HG03064 (cell line): Measurements from ENCODE around the gene NOP9.
A peak's percentile ranks its signal among the peaks of the same experiment; 100 is the strongest.

Source experiments
- ATAC-seq: cut with Tn5 transposase; IDR thresholded peaks from one replicate; pipeline ENCODE4 v1.9.1; 2021; ENCODE audit warnings: low read depth; ENCODE audit not compliant: unreplicated experiment

The NOP9 gene

GRCh38 chr14:24279301-24280186, 20.1 kb upstream of the NOP9 start:
- peak; percentile 72 for ATAC-seq

GRCh38 chr14:24280797-24281460, 18.7 kb upstream of the NOP9 start:
- no peak for ATAC-seq

- ATAC-seq: no peak
These were observed 18.0 kb upstream of the NOP9 start for GRCh38 chr14:24281636-24282035.

GRCh38 chr14:24282736-24283135, 16.9 kb upstream of the NOP9 start:
- ATAC-seq: no peak

GRCh38 chr14:24283796-24284460, 15.7 kb upstream of the NOP9 start:
- ATAC-seq: no peak

- ATAC-seq: no peak
These were observed 15.1 kb upstream of the NOP9 start for GRCh38 chr14:24284501-24285035.

- no peak for ATAC-seq
These were observed 14.3 kb upstream of the NOP9 start for GRCh38 chr14:24285351-24285750.

- ATAC-seq: no peak
These were observed 12.7 kb upstream of the NOP9 start for GRCh38 chr14:24286996-24287395.

- ATAC-seq: no peak
These were observed 9.9 kb upstream of the NOP9 start for GRCh38 chr14:24289649-24290280.

GRCh38 chr14:24290746-24291145, 8.9 kb upstream of the NOP9 start:
- ATAC-seq: no peak

- no peak for ATAC-seq
These were observed 8.1 kb upstream of the NOP9 start for GRCh38 chr14:24291446-24292117.

- no peak for ATAC-seq
These were observed 7.4 kb upstream of the NOP9 start for GRCh38 chr14:24292118-24292807.

GRCh38 chr14:24293525-24293924, 6.1 kb upstream of the NOP9 start:
- no peak for ATAC-seq

- no peak for ATAC-seq
These were observed 3.1 kb upstream of the NOP9 start for GRCh38 chr14:24296341-24297157.

- no peak for ATAC-seq
These were observed 2.3 kb upstream of the NOP9 start for GRCh38 chr14:24297190-24297964.

GRCh38 chr14:24298892-24299254, 777 bp upstream of the NOP9 start:
- ATAC-seq: no peak

GRCh38 chr14:24300326-24300980, 803 bp downstream of the NOP9 start:
- no peak for ATAC-seq

GRCh38 chr14:24304019-24304387, 4.4 kb downstream of the NOP9 start:
- ATAC-seq: no peak
